Measurements from ENCODE around the gene TECPR2. TPM values are rescaled to one million over a fixed set of nuclear protein-coding genes. Genes with fewer than 3 reads are reported as not detected.

The TECPR2 gene
- total and polyA plus RNA-seq, 2 of the 13 experiments (the other 11 are each of a cell fraction or from before 2014, with no cell fraction given) = 3.5 to 5.7 TPM

GRCh38 chr14:102323102-102323501 lies 39.6 kb upstream of the TECPR2 start:
- in situ Hi-C loops (cut with HindIII; ENCODE audit: extremely low pct_ligation_motif_present, low pct_unique_long_range_greater_than_20kb) = no loop called here
- no TSS peak for BruUV-seq (replicated peaks)
- Histone ChIP-seq H3K9ac (ENCODE audit: insufficient read depth, low read depth, low read length) (peak overlapping the region; percentile 98), H3K36me3 (replicated peaks in 1 of 2; ENCODE audit: control insufficient read depth in 1 of 2, insufficient read depth in 2 of 2, low read length in 2 of 2) (peaks cover 0 to 1% of the 10 kb centered on the region in 2 experiments; a peak in 2 of 5 replicates), H4K20me1 (ENCODE audit: insufficient read depth, low read length) (no peaks in the 10 kb centered on the region), H3K27me3 (ENCODE audit: control insufficient read depth in 1 of 2, insufficient read depth in 2 of 2, low read length in 2 of 2) (no peaks in the 10 kb centered on the region), H3K4me1 (ENCODE audit: insufficient read depth, low read length) (peaks cover 60% of the 10 kb centered on the region), H3K27ac (ENCODE audit: extremely low read length, insufficient read depth, low read length) (peak overlapping the region; percentile 96), H3K4me2 (ENCODE audit: low read depth, low read length) (peak overlapping the region; percentile 9; the same call in 1 of the 2 replicates), H2AFZ (ENCODE audit: low read length) (no peak overlapping the region), H3K4me3 (replicated peaks in 1 of 3; ENCODE audit: insufficient read depth in 1 of 3, low read depth in 2 of 3, low read length in 3 of 3) (no peak overlapping the region), H3K9me3 (ENCODE audit: low read length) (no peaks in the 10 kb centered on the region), H3K79me2 (ENCODE audit: insufficient read depth, low read length) (peaks cover 7% of the 10 kb centered on the region)
- 0 out of 3 replicates have a peak, but pooled peaks have one; percentile 14 for ATAC-seq
- peak; percentile 71 for DNase-seq (ENCODE audit: low spot score)
- ChIA-PET CTCF (ENCODE audit: low intra/inter-chr PET ratio, low total read pairs) (no interaction called here), POLR2A (interaction anchor here (1.0 kb wide), 1 partner anchor 18 kb away, joined by 3 read pairs; the partner anchor contains the start of gene MOK)
- intact Hi-C loops (cut with micrococcal nuclease; ENCODE audit: unreplicated experiment) = loop anchor here (5.0 kb wide), 2 partner anchors 269 to 361 kb away; partner anchors contain the start of genes DYNC1H1 and RCOR1
- FAIRE-seq = peak; percentile 46
- WGBS (ENCODE audit: low lambda C conversion rate) = 82% methylated on average over 5 of the region's 8 CpGs
- TF ChIP-seq, protein P1, sequence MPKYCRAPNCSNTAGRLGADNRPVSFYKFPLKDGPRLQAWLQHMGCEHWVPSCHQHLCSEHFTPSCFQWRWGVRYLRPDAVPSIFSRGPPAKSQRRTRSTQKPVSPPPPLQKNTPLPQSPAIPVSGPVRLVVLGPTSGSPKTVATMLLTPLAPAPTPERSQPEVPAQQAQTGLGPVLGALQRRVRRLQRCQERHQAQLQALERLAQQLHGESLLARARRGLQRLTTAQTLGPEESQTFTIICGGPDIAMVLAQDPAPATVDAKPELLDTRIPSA (CRISPR knock-in tag; IDR thresholded peaks at IDR 0.05; ENCODE audit: borderline replicate concordance) = no peak
- TF ChIP-seq ZC3H4 (CRISPR knock-in tag; IDR thresholded peaks at IDR 0.05; ENCODE audit: borderline replicate concordance) (0 out of 2 replicates have a peak, but pooled peaks have one; percentile 52), PRDM15 (CRISPR knock-in tag; IDR thresholded peaks at IDR 0.05) (no peak), ZNF234 (CRISPR knock-in tag; conservative IDR thresholded peaks at IDR 0.05) (no peak), CEBPG (CRISPR knock-in tag; IDR thresholded peaks at IDR 0.05) (peak; percentile 44), GLI4 (CRISPR knock-in tag; IDR thresholded peaks at IDR 0.05; ENCODE audit: borderline replicate concordance) (no peak), ADNP (CRISPR knock-in tag; IDR thresholded peaks at IDR 0.05) (no peak), HDAC2 (CRISPR knock-in tag; IDR thresholded peaks at IDR 0.05) (0 out of 2 replicates have a peak, but pooled peaks have one; percentile 40), ELF3 (CRISPR knock-in tag; IDR thresholded peaks at IDR 0.05) (no peak), NFKBIZ (CRISPR knock-in tag; IDR thresholded peaks at IDR 0.05) (no peak), XBP1 (CRISPR knock-in tag; IDR thresholded peaks at IDR 0.05) (no peak), ZNF724P (CRISPR knock-in tag; IDR thresholded peaks at IDR 0.05; ENCODE audit: borderline replicate concordance) (no peak), MIER3 (CRISPR knock-in tag; IDR thresholded peaks at IDR 0.05; ENCODE audit: borderline replicate concordance) (no peak), HOXA3 (CRISPR knock-in tag; IDR thresholded peaks at IDR 0.05) (no peak), MED1 (CRISPR knock-in tag; IDR thresholded peaks at IDR 0.05) (0 out of 2 replicates have a peak, but pooled peaks have one; percentile 5), NFYC (CRISPR knock-in tag; IDR thresholded peaks at IDR 0.05) (no peak)
- TF ChIP-seq, protein P2, sequence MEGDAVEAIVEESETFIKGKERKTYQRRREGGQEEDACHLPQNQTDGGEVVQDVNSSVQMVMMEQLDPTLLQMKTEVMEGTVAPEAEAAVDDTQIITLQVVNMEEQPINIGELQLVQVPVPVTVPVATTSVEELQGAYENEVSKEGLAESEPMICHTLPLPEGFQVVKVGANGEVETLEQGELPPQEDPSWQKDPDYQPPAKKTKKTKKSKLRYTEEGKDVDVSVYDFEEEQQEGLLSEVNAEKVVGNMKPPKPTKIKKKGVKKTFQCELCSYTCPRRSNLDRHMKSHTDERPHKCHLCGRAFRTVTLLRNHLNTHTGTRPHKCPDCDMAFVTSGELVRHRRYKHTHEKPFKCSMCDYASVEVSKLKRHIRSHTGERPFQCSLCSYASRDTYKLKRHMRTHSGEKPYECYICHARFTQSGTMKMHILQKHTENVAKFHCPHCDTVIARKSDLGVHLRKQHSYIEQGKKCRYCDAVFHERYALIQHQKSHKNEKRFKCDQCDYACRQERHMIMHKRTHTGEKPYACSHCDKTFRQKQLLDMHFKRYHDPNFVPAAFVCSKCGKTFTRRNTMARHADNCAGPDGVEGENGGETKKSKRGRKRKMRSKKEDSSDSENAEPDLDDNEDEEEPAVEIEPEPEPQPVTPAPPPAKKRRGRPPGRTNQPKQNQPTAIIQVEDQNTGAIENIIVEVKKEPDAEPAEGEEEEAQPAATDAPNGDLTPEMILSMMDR (CRISPR knock-in tag; IDR thresholded peaks at IDR 0.05) = peak; percentile 61
- TF ChIP-seq, protein P3, sequence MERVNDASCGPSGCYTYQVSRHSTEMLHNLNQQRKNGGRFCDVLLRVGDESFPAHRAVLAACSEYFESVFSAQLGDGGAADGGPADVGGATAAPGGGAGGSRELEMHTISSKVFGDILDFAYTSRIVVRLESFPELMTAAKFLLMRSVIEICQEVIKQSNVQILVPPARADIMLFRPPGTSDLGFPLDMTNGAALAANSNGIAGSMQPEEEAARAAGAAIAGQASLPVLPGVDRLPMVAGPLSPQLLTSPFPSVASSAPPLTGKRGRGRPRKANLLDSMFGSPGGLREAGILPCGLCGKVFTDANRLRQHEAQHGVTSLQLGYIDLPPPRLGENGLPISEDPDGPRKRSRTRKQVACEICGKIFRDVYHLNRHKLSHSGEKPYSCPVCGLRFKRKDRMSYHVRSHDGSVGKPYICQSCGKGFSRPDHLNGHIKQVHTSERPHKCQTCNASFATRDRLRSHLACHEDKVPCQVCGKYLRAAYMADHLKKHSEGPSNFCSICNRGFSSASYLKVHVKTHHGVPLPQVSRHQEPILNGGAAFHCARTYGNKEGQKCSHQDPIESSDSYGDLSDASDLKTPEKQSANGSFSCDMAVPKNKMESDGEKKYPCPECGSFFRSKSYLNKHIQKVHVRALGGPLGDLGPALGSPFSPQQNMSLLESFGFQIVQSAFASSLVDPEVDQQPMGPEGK (CRISPR knock-in tag; IDR thresholded peaks at IDR 0.05) = 0 out of 2 replicates have a peak, but pooled peaks have one; percentile 27
